Measurements from ENCODE around the gene HSF5. TPM values are rescaled to one million over a fixed set of nuclear protein-coding genes. Genes with fewer than 3 reads are reported as not detected.
A peak's percentile ranks its signal among the peaks of the same experiment; 100 is the strongest.

The HSF5 gene
- total RNA-seq, 1 donor from 2014 or later, result 0.20 TPM

DNA sequence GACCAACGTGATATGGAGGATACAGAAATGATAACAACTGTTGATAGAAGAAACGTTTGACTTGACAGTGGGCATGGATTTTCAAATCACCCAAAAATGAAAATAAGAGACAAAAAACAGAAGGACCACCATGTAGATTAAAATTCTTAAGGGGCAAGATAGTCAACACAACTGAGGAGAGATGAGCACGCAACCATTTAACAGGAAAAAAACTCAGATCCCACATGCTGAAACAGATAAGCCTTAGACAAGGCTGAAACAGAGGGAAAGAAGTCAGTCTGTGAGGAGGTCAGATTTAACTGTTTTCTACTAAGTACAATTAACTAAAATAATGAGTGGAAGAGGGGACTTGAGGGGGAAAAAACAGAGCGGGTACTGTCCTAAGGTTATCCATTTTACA lies 92.0 kb downstream of the HSF5 start:
- no peaks in the 10 kb centered on the region for H3K27me3 ChIP-seq
- no peaks in the 10 kb centered on the region for H3K9me3 ChIP-seq
- no peaks in the 10 kb centered on the region for H3K36me3 ChIP-seq
- peaks cover 2% of the 10 kb centered on the region for H3K4me1 ChIP-seq
- H3K4me3 ChIP-seq, result no peak overlapping the region
- TF ChIP-seq, protein P1, sequence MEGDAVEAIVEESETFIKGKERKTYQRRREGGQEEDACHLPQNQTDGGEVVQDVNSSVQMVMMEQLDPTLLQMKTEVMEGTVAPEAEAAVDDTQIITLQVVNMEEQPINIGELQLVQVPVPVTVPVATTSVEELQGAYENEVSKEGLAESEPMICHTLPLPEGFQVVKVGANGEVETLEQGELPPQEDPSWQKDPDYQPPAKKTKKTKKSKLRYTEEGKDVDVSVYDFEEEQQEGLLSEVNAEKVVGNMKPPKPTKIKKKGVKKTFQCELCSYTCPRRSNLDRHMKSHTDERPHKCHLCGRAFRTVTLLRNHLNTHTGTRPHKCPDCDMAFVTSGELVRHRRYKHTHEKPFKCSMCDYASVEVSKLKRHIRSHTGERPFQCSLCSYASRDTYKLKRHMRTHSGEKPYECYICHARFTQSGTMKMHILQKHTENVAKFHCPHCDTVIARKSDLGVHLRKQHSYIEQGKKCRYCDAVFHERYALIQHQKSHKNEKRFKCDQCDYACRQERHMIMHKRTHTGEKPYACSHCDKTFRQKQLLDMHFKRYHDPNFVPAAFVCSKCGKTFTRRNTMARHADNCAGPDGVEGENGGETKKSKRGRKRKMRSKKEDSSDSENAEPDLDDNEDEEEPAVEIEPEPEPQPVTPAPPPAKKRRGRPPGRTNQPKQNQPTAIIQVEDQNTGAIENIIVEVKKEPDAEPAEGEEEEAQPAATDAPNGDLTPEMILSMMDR (IDR thresholded peaks at IDR 0.05), result no peak
- no peak overlapping the region for H3K27ac ChIP-seq
- intact Hi-C loops (cut with DNase I), result no loop called here
- DNase-seq, result no peak
- no peak for ATAC-seq

DNA sequence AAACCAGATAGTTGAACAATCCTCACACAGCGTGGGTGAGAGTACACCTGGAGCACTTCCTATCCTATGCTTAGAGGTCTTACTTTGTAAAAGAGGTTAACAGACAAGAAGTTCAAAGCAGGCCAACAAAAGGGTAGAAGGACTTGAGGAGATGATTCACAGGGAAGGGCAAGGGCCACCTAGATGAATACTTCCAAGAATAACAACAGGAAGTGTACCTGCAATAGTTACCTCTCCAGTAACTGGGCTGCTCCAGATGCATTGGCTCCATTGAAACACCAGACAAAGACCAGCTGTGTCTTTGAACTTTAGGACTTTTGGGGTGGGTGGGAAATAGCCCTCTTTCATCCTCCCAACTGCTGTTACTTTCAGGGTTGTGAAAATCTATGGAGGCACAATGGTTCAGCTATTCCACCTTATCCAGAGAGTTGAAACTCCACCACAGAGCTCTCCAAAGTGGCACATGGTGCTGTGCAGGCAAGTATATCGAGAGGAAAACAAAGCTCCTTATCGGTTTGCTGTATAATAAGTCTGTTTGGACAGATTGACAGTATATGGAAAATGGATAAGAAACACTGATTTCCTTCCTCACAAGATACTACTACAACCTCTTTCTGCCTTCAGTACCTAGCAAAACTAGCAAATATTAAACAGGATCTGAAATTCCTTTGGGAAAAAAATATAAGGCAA lies 93.5 kb downstream of the HSF5 start:
- Histone ChIP-seq H3K9me3 (no peaks in the 10 kb centered on the region), H3K4me1 (peaks cover 8% of the 10 kb centered on the region), H3K27ac (no peak overlapping the region), H3K27me3 (no peaks in the 10 kb centered on the region), H3K4me3 (no peak overlapping the region), H3K36me3 (no peaks in the 10 kb centered on the region)
- TF ChIP-seq, protein P1 (IDR thresholded peaks at IDR 0.05), result no peak
- ATAC-seq (no peak), DNase-seq (no peak)
- intact Hi-C loops (cut with DNase I), result no loop called here

DNA sequence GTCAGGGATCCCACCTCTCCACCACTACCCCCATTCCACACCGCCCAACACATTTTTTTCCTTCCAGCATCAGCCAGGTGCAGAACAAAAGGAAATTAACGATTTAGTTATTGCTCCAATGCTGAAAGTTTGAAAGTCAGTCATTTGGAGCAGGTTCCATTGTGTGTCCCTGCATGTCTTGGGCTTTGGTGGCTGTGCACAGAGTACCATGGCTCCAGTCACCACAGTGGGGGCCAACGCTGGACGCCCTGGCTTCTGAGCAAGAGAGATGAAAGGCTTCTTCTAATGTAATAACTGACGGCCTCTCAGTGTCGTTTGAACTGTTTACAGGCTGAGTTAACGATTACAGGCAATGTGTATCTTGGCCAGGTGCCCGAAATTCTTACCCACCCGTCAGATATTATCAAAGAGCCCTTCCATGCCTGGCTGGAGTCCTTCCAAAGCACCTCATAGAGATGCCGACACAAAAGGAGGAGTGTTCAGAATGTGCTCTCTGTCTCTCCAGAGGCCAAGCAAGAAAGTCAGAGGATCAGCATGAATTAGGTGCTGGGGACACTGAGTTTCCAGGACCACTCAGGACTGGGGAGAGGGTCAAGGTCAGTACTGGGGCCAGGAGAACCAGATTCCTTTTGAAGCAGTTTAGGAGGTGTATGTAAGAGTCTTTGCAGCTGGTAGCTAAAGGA lies 96.8 kb downstream of the HSF5 start:
- DNase-seq, result peak; percentile 78

DNA sequence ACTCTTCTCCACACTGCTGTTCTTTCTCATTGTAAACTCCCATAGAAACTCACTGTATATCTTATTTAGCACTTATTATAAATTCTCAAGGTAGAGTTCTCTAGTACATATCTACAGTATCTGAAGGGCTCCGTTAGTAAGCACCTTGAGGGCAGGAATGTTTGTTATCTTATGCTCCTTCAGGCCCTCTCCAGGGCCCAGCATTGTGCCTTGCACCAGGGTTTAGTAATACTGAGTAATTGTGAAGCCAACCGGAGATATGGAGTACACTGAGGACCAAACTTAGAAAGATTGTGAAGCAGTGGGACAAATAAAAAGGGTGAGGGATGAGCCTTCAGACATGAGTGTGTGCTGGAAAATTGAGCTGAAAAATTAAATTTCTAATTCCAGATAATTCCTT lies 97.3 kb downstream of the HSF5 start:
- intact Hi-C loops (cut with DNase I), result no loop called here
- no peaks in the 10 kb centered on the region for H3K27me3 ChIP-seq
- H3K4me3 ChIP-seq, result no peak overlapping the region
- ATAC-seq (no peak), DNase-seq (no peak)
- H3K4me1 ChIP-seq, result peaks cover 8% of the 10 kb centered on the region
- no peaks in the 10 kb centered on the region for H3K9me3 ChIP-seq
- TF ChIP-seq, protein P1 (IDR thresholded peaks at IDR 0.05), result no peak
- peak overlapping the region; percentile 39 for H3K27ac ChIP-seq
- no peaks in the 10 kb centered on the region for H3K36me3 ChIP-seq

More for the DNA sequence above, 96.8 kb downstream of the HSF5 start:
- H3K4me1 ChIP-seq, result peaks cover 8% of the 10 kb centered on the region
- H3K36me3 ChIP-seq, result no peaks in the 10 kb centered on the region
- H3K4me3 ChIP-seq, result no peak overlapping the region
- peak; percentile 85 for ATAC-seq
- H3K27ac ChIP-seq, result peak overlapping the region; percentile 39
- H3K27me3 ChIP-seq, result no peaks in the 10 kb centered on the region
- H3K9me3 ChIP-seq, result no peaks in the 10 kb centered on the region
- intact Hi-C loops (cut with DNase I), result no loop called here
- TF ChIP-seq, protein P1 (IDR thresholded peaks at IDR 0.05), result no peak

DNA sequence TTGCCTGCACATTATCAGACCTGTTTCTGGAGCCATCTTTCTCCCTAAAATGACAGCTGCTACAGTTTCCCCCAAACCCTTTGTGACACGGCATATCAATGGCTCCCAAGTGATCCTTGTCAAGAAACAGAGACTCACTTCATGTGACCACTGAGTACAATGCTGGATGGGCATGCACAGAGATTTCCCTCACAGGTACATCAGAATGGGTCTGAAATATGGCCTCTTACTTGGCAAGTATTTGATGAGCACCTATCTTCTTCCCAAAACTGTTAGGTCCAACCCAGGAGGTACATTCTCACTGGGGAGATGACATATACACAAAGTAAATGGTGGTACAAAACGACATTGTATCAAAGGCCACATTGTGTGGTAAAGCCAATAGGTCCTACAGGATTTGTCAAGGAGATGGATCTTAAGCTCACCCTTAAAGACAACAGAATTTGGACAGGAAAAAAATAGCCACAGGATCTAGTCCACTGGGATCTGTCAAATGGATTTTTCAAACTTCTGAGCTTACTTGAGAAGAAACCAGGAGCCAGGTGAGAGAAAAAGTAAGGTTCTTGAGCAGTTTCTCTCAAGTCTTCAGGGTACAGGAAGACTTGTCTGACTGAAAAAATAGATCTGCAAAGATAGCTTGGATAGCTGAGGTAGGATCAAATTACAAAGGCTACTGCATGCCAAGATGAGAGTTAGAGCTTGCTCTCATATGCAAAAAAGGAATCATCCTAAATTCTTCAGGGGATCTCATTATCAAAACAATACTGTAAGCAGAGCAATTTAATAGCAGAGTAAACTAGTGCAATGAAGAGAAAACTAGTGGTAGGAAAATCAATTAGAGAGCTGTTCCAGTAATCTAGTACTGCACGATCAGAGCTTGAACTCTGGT lies 99.7 kb downstream of the HSF5 start:
- Histone ChIP-seq H3K4me3 (no peak overlapping the region), H3K9me3 (no peaks in the 10 kb centered on the region), H3K36me3 (no peaks in the 10 kb centered on the region), H3K4me1 (peaks cover 15% of the 10 kb centered on the region), H3K27ac (no peak overlapping the region), H3K27me3 (no peaks in the 10 kb centered on the region)
- intact Hi-C loops (cut with DNase I), result no loop called here
- DNase-seq (no peak), ATAC-seq (no peak)
- TF ChIP-seq, protein P1 (IDR thresholded peaks at IDR 0.05), result no peak
